Effector memory CD4-positive, alpha-beta T cell (primary cell): ENCODE results near the gene RASD1.

ENCODE experiments used
- DNase-seq, 3 donors: peaks; one replicate each; pipeline ENCODE4 v3.0.0-alpha.2; 2020
- H3K27ac ChIP-seq: 2 replicates; pipeline ENCODE4 v1.7.0; 2013; ENCODE audit warnings: mild to moderate bottlenecking, low read length, moderate library complexity; ENCODE audit not compliant: insufficient read depth, poor library complexity, severe bottlenecking
- H3K27me3 ChIP-seq: replicated peaks from 2 replicates; pipeline ENCODE4 v1.7.0; 2013; ENCODE audit warnings: mild to moderate bottlenecking, low read length; ENCODE audit not compliant: insufficient read depth, control insufficient read depth, poor library complexity, severe bottlenecking
- H3K36me3 ChIP-seq: 2 replicates; pipeline ENCODE4 v1.7.0; 2013; ENCODE audit warnings: mild to moderate bottlenecking, low read length, moderate library complexity; ENCODE audit not compliant: control insufficient read depth, insufficient read depth
- H3K4me1 ChIP-seq: 2 replicates; pipeline ENCODE4 v1.7.0; 2013; ENCODE audit warnings: low read length, mild to moderate bottlenecking; ENCODE audit not compliant: control insufficient read depth, insufficient read depth, poor library complexity, severe bottlenecking
- H3K4me3 ChIP-seq: 2 replicates; pipeline ENCODE4 v1.7.0; 2013; ENCODE audit warnings: low read length, low read depth, mild to moderate bottlenecking; ENCODE audit not compliant: insufficient read depth, poor library complexity, severe bottlenecking
- H3K9me3 ChIP-seq: 2 replicates; pipeline ENCODE4 v1.7.0; 2013; ENCODE audit warnings: mild to moderate bottlenecking, low read length, moderate library complexity; ENCODE audit not compliant: control insufficient read depth

Gene RASD1

DNA sequence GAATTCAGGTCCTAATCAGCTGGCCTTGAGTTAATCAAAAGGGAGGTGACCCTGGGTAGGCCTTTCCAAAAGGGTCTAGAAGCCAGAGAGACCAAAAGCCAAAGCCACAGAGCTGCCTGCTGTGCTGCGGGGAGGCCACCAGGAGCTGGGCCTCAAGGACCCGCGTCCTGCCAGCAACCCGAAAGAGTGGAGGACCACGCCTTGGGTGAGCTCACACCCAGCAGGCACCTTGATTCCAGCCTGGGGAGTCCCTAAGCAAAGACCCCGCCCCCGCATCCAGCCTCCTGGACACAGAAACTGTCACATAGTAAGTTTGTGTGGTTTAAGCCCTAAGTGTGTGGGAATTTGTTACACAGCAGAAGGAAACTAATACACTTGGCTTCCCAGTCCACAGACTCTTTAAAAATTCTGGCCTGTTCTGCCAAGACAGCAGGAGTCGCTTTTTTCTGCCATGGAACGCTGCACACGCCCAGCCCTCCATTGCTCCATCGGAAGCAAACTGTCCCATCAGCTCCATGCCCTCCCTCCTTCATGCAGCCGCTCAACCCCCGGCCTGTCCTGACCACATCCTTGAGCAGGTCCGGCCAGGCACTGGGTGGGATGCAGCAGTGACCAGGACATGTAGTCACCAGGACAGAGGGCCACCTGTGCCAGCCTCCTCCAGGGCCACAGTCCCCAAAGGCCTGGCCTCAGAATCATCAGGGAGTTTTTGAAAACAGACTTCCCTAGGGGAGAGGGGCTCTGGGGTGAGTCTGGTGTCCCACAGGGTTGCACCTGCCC is 20.9 kb upstream of the RASD1 start:
- Histone ChIP-seq H3K9me3 (no peaks in the 10 kb centered on the region), H3K27me3 (no peaks in the 10 kb centered on the region), H3K4me3 (no peak overlapping the region), H3K4me1 (no peaks in the 10 kb centered on the region), H3K36me3 (peaks cover 8% of the 10 kb centered on the region), H3K27ac (no peak overlapping the region)
- DNase-seq = no peak

DNA sequence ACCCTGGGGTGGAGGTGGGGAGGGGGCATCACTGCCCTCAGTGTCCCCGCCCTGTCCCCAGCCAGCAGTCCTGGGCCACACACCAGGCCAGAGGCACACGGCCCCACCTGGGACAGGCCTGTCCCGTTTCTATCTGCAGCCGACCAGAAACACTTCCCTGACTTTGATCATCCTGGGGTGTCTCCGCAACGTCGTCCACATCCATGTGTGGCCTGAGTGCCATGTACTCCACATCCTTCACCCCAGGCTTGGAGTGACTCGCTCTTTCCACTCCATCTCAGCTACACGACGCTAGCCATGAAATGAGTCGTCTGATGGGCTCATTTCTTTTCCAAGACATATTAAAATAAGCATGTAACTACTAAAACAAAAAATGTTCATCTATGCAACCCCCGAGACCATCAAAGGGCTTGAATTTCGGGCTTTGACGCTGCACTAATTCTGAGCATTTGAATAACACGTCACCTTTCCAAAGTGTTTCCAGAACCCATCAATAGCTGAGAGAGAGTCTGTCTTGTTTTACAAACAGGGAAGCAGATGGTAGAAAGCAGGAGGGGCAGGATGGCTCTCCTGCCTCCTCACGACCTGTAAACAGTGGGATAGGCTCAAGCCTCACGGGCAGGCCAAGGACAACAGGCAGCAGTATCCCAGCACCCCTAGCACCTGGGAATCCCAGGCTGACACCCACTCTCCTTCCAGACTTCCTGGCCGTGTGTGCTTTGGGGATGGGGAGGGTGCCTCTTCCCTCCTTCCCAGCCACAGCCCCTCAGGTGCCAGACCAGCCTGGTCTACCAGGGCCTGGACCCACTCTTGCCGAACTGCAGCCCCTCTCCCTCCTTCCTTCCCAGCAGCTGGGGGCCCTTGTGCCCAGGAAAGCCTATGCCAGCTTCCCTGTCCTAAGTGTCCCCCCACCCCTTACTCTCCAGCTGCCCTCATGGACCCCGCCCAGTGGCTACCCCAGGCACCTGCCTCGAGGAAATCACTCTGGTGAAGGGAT is 20.0 kb upstream of the RASD1 start:
- H3K27me3 ChIP-seq = no peaks in the 10 kb centered on the region
- no peaks in the 10 kb centered on the region for H3K9me3 ChIP-seq
- H3K36me3 ChIP-seq = peaks cover 8% of the 10 kb centered on the region
- H3K27ac ChIP-seq = no peak overlapping the region
- no peak overlapping the region for H3K4me3 ChIP-seq
- H3K4me1 ChIP-seq = no peaks in the 10 kb centered on the region
- DNase-seq = no peak

DNA sequence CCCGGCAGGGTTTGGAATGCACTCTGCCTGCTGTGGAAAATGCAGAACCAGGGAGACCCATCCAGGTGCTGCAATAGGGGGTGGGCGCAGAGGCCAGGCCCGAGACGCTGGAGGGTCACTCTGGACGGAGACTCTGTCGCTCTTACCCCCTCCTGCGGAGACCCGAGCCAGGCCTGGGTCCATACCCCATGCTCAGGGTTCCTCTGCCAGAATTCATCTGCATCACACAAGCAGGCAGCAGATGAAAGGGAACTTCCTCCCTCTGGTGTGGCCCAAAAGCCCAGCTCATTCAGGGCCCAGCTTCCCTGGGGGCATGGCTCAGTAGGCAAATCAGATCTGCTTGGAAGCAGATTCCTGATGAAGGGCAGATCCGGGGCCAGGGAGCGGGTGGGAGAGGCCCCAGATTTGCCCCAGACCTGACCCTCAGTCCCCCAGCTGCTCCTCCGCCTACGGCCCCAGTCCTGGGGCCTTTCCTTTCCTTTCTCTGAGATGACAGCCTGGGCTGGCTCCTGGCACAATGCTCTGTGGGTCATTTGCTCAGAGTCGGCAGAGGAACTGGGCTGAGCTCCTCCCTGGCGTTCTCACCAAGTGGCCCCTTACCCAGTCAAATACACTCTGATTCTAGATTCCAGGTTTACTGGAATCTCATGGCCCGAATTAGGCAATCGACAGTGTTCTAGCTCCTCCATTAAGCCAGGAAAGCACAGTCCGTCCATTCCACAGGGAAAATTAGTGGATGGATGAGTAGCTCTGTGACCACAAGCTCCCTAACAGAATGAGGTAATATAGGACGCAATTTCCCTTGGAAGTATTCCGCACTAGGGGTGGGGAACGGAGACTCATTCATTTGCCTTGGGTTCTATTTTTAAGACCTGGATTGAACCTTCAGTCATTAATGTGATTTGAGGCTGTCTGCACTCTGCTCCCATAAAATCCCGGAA is 19.1 kb upstream of the RASD1 start:
- Histone ChIP-seq H3K4me1 (no peaks in the 10 kb centered on the region), H3K9me3 (no peaks in the 10 kb centered on the region), H3K36me3 (peaks cover 4% of the 10 kb centered on the region), H3K27ac (no peak overlapping the region), H3K27me3 (no peaks in the 10 kb centered on the region), H3K4me3 (no peak overlapping the region)
- DNase-seq = no peak

DNA sequence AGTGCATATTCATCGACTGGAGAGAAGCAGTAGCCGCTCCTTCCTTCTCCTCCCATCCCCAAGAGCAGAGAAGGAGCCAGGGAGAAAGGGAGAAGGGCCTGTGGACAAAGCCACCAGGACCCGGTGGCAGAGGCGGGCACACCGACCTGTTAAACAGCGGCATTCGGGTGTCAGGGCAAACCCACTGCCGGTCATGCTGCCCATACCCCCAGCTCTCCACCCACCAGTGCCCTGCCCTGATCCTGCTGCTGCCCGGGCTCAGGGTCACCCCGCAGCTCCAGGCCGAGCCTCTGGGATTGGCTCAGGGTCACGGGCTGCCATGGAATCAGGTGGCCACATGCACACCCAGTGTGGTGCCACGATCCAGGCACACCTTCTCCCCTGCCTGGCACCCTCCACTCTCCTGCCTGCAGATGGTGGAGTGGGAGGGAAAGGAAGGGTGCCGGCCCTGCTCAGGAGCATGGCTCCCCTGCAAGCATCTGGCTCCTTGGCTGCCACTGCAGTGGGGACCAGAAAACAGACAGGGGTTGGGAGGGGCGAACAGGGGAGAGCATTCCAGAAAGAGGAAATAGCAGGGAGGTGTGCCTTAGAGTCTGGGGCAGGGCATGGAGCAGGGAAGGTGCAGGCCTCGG is 18.3 kb upstream of the RASD1 start:
- no peak for DNase-seq
- no peak overlapping the region for H3K27ac ChIP-seq

DNA sequence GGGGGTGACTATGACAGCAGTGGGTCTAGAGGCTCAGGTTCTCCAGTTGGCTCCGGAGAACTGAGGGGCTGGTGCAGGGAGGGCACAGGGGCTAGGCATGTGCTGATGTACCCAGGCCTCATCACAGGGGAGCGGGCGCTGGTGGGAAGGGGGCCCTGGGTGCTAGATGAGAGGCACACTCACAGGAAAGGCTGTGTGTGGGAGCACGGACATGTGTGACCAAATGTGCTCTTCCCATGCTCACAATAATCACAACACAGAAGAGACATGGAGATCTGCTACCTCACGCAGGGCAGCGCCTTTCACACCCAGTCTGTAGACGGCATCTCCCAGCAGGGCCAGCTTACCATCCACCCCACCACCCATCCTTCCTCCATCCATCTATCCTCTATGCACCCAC is 17.4 kb upstream of the RASD1 start:
- no peak overlapping the region for H3K27ac ChIP-seq
- H3K4me3 ChIP-seq = no peak overlapping the region
- no peaks in the 10 kb centered on the region for H3K27me3 ChIP-seq
- no peaks in the 10 kb centered on the region for H3K36me3 ChIP-seq
- H3K4me1 ChIP-seq = no peaks in the 10 kb centered on the region
- no peaks in the 10 kb centered on the region for H3K9me3 ChIP-seq
- DNase-seq = no peak

More for the DNA sequence above, 18.3 kb upstream of the RASD1 start:
- no peaks in the 10 kb centered on the region for H3K4me1 ChIP-seq
- H3K4me3 ChIP-seq = no peak overlapping the region
- H3K9me3 ChIP-seq = no peaks in the 10 kb centered on the region
- H3K36me3 ChIP-seq = no peaks in the 10 kb centered on the region
- no peaks in the 10 kb centered on the region for H3K27me3 ChIP-seq

DNA sequence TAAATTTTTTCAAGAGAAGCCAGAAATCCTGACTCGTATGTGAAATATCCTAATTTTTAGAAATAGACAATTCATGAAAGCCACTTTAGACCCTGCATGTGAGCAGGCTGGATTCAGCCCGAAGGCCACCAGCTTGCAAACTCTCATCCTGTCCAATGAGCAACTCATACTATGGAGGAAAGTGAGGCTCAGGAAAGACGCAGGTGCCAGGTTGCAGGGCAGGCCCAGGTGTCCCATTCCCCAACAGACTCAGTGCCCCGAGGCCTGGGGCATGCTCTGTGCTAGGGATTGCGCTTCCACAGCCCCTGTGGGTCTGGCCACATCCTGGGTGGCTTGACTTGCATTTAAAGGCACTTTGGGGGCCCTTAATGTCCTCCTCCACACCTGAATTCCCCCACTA is 16.7 kb upstream of the RASD1 start:
- Histone ChIP-seq H3K9me3 (no peaks in the 10 kb centered on the region), H3K27me3 (no peaks in the 10 kb centered on the region), H3K36me3 (no peaks in the 10 kb centered on the region), H3K27ac (no peak overlapping the region), H3K4me3 (no peak overlapping the region), H3K4me1 (no peaks in the 10 kb centered on the region)
- no peak for DNase-seq

DNA sequence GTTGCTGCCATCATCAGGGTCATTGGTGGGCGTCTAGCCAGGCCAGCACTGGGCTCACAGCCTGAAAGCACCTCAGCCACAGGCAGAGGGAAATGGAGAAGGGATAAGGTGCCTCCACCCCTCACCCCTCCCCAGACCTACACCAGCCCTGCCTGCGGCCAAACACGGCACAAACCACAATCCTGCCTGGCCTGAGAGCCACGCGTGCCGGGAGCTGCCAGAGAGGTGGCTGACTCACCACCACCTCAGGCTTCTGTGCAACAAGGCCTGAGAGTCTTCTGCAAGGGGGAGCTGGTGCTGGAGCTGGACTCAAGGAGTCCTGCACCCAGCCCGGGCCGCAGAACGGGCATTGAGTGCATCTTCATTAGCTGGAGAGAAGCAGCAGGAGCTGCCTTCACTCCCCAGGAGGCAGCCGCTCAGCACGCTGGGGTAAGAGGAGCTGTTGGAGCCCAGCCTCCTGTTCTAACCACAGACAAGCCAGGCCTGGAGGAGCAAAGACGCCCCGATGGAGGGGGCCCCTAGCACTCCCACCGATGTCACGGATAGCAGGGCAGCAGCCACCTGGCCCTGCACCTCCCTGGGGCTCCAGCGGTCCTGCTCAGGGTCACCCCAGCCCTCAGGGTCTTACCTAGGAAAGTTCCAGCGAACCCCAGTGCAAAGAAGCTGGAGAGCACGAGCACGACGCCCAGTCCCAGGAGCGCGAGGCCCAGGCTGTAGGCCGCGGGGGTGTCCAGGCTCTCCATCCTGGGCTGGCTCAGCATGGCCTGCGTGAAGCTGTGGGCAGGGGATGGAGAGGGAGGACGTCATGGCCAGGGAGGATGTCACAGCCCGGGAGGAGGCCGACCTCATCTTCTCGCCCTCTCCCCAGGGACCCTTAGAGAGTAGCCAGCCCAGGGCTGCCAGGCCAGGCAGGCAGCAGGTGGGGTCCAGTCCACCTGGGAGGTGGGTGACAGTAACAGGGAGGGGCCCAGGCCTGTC is 16.0 kb upstream of the RASD1 start:
- H3K27me3 ChIP-seq = no peaks in the 10 kb centered on the region
- no peaks in the 10 kb centered on the region for H3K36me3 ChIP-seq
- no peaks in the 10 kb centered on the region for H3K9me3 ChIP-seq
- DNase-seq = no peak
- H3K27ac ChIP-seq = no peak overlapping the region
- H3K4me1 ChIP-seq = no peaks in the 10 kb centered on the region
- H3K4me3 ChIP-seq = no peak overlapping the region

DNA sequence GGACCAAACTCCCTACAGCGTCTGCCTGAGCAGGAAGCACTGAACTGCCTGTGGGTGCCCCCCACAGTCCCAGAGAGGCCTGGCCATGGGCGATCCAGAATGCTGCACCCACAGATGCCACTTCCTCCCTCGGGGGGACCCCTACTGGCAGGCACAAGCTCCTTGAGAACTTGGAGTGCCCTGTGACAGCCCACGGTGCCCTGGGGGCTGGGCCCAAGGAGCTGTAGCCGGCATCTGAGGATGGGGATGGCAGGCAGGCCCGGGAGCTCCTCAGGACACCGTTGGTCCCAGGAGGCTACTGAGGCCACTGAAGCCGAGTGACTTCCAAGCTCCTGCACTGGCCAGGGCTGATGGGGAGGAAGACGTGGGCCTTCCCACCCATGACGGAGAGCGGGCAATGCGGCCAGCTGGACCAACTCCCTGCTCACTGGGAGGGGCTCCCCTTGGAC is 15.1 kb upstream of the RASD1 start:
- Histone ChIP-seq H3K27me3 (no peaks in the 10 kb centered on the region), H3K4me1 (no peaks in the 10 kb centered on the region), H3K9me3 (no peaks in the 10 kb centered on the region), H3K27ac (no peak overlapping the region), H3K4me3 (no peak overlapping the region), H3K36me3 (no peaks in the 10 kb centered on the region)
- no peak for DNase-seq
